Keratinocyte (primary cell): ENCODE results near the gene DCAF8L2. TPM values are rescaled to one million over a fixed set of nuclear protein-coding genes. Genes with fewer than 3 reads are reported as not detected.

Experiments used
- DNase-seq: peaks from one replicate; pipeline ENCODE4 v3.0.0-alpha.2; 2011; ENCODE audit warnings: low read depth, missing footprints, low spot score
- FAIRE-seq: peaks from 2 replicates; lab custom pipeline; 2011; peaks lifted over from hg19 to GRCh38; lab: Jason Lieb, UNC
- H2AFZ ChIP-seq: 2 replicates; pipeline ENCODE4 v1.6.0; 2012; ENCODE audit warnings: low read length, control low read depth, inconsistent platforms; ENCODE audit not compliant: control insufficient read depth
- H3K27ac ChIP-seq: 2 replicates; pipeline ENCODE4 v1.5.1; 2011; ENCODE audit warnings: low read length; ENCODE audit not compliant: control insufficient read depth, insufficient read depth
- H3K27me3 ChIP-seq: 3 replicates; pipeline ENCODE4 v1.6.0; 2011; ENCODE audit warnings: low read length; ENCODE audit not compliant: control insufficient read depth, insufficient read depth; ENCODE audit errors: extremely low read depth
- H3K36me3 ChIP-seq, 2 experiments: 2 replicates in 1 of 2; 3 replicates in 1 of 2; pipeline ENCODE4 v1.5.1; 2011; ENCODE audit warnings: low read length in 2 of 2, mild to moderate bottlenecking in 1 of 2; ENCODE audit not compliant: control insufficient read depth in 2 of 2, insufficient read depth in 2 of 2; ENCODE audit errors: extremely low read depth in 1 of 2
- H3K4me1 ChIP-seq: 3 replicates; pipeline ENCODE4 v1.5.1; 2011; ENCODE audit warnings: low read length; ENCODE audit not compliant: control insufficient read depth, insufficient read depth; ENCODE audit errors: extremely low read depth
- H3K4me2 ChIP-seq: 3 replicates; pipeline ENCODE4 v1.6.0; 2011; ENCODE audit warnings: low read depth, low read length; ENCODE audit not compliant: control insufficient read depth, insufficient read depth; ENCODE audit errors: extremely low read depth
- H3K4me3 ChIP-seq, 3 experiments: fragments of 200-600 bp in 1 of 3; sonication (generic) in 1 of 3; 2 replicates in 2 of 3; 3 replicates in 1 of 3; pipeline ENCODE4 v1.5.1; 2011 to 2016; ENCODE audit warnings: low read length in 3 of 3, mild to moderate bottlenecking in 3 of 3, control low read depth in 2 of 3, inconsistent platforms in 1 of 3, low read depth in 1 of 3, mixed read lengths in 1 of 3, mixed run types in 1 of 3, moderate library complexity in 1 of 3; ENCODE audit not compliant: control insufficient read depth in 2 of 3, insufficient read depth in 2 of 3; ENCODE audit errors: extremely low read depth in 1 of 3
- H3K79me2 ChIP-seq: 2 replicates; pipeline ENCODE4 v1.6.0; 2012; ENCODE audit warnings: low read length; ENCODE audit not compliant: control insufficient read depth, insufficient read depth
- H3K9ac ChIP-seq: 3 replicates; pipeline ENCODE4 v1.6.0; 2011; ENCODE audit warnings: low read length; ENCODE audit not compliant: control insufficient read depth, insufficient read depth; ENCODE audit errors: extremely low read depth
- H3K9me1 ChIP-seq: 3 replicates; pipeline ENCODE4 v1.6.0; 2011; ENCODE audit warnings: low read length; ENCODE audit not compliant: control insufficient read depth, insufficient read depth; ENCODE audit errors: extremely low read depth
- H3K9me3 ChIP-seq: 2 replicates; pipeline ENCODE4 v1.5.1; 2012; ENCODE audit warnings: low read depth, low read length; ENCODE audit not compliant: control insufficient read depth
- H4K20me1 ChIP-seq: 3 replicates; pipeline ENCODE4 v1.6.0; 2011; ENCODE audit warnings: low read length; ENCODE audit not compliant: control insufficient read depth, insufficient read depth; ENCODE audit errors: extremely low read depth
- CTCF ChIP-seq, 3 experiments: IDR thresholded peaks in 1 of 3; conservative IDR thresholded peaks in 1 of 3; optimal IDR thresholded peaks in 1 of 3; 2 replicates in 2 of 3; 3 replicates in 1 of 3; pipeline versions ENCODE3 to v1.5.1; 2011; ENCODE audit warnings: low read length in 3 of 3, mild to moderate bottlenecking in 3 of 3, moderate library complexity in 2 of 3, control low read depth in 1 of 3, inconsistent platforms in 1 of 3; ENCODE audit not compliant: insufficient read depth in 2 of 3; ENCODE audit errors: extremely low read depth in 1 of 3
- EZH2 ChIP-seq: IDR thresholded peaks from one replicate; pipeline ENCODE4 v1.6.1; 2012; ENCODE audit warnings: inconsistent platforms, mild to moderate bottlenecking, low read length, moderate library complexity
- dilution Hi-C: fragments of 300-500 bp; cut with MboI; formaldehyde crosslinking; loops from one replicate; pipeline ENCODE4 v1.7.0; 2020; ENCODE audit warnings: low sequenced_read_pairs; ENCODE audit not compliant: extremely low pct_ligation_motif_present
- polyA plus RNA-seq, 5 experiments: library from polyadenylated mRNA; depleted of rRNA in 3 of 5; stranded (reverse) in 3 of 5; stranded (forward) in 1 of 5; unstranded in 1 of 5; fragments of >200 nt; gene quantifications; 1 replicate in 1 of 5; 2 replicates in 3 of 5; 3 replicates in 1 of 5; pipeline versions ENCODE4 v1.2.1 to v1.2.3, GENCODE V29; 2011 to 2012; ENCODE audit warnings: missing spikeins in 2 of 5, low read depth in 1 of 5, low replicate concordance in 1 of 5

Gene DCAF8L2
- polyA plus RNA-seq, 1 donor (not counting 4 experiments of a cell fraction or from before 2014, with no cell fraction given), result not detected

GRCh38 chrX:27600686-27601085, 10.5 kb downstream of the DCAF8L2 start:
- Histone ChIP-seq H3K79me2 (no peaks in the 10 kb centered on the region), H3K4me2 (no peak overlapping the region)
- no peak for DNase-seq

GRCh38 chrX:27608671-27609070, 18.5 kb downstream of the DCAF8L2 start:
- H3K79me2 ChIP-seq, result no peaks in the 10 kb centered on the region
- H3K4me3 ChIP-seq, result no peak overlapping the region
- H3K4me1 ChIP-seq, result no peaks in the 10 kb centered on the region
- no peak overlapping the region for H3K27ac ChIP-seq
- DNase-seq (no peak), FAIRE-seq (no peak)
- no peaks in the 10 kb centered on the region for H3K9me3 ChIP-seq
- no peak for TF ChIP-seq CTCF (optimal IDR thresholded peaks at IDR 0.05 in 1 of 3, IDR thresholded peaks at IDR 0.05 in 1 of 3, conservative IDR thresholded peaks at IDR 0.05 in 1 of 3; ENCODE audit: extremely low read depth in 1 of 3, insufficient read depth in 2 of 3, low read length in 3 of 3)
- TF ChIP-seq EZH2, result no peak
- no peaks in the 10 kb centered on the region for H3K27me3 ChIP-seq
- no peak overlapping the region for H2AFZ ChIP-seq
- H4K20me1 ChIP-seq, result no peaks in the 10 kb centered on the region
- H3K36me3 ChIP-seq, result no peaks in the 10 kb centered on the region
- dilution Hi-C loops, result no loop called here
- no peak overlapping the region for H3K9ac ChIP-seq
- H3K4me2 ChIP-seq, result no peak overlapping the region
- no peaks in the 10 kb centered on the region for H3K9me1 ChIP-seq

More at GRCh38 chrX:27600686-27601085, 10.5 kb downstream of the DCAF8L2 start:
- no peaks in the 10 kb centered on the region for H3K36me3 ChIP-seq
- H3K9me1 ChIP-seq, result no peaks in the 10 kb centered on the region
- no peaks in the 10 kb centered on the region for H3K9me3 ChIP-seq
- no peaks in the 10 kb centered on the region for H3K4me1 ChIP-seq
- no peak overlapping the region for H3K27ac ChIP-seq
- no peaks in the 10 kb centered on the region for H4K20me1 ChIP-seq
- H2AFZ ChIP-seq, result no peak overlapping the region
- H3K9ac ChIP-seq, result no peak overlapping the region
- FAIRE-seq, result no peak
- H3K27me3 ChIP-seq, result no peaks in the 10 kb centered on the region
- dilution Hi-C loops, result no loop called here
- H3K4me3 ChIP-seq, result no peak overlapping the region
- TF ChIP-seq EZH2 (no peak), CTCF (optimal IDR thresholded peaks at IDR 0.05 in 1 of 3, IDR thresholded peaks at IDR 0.05 in 1 of 3, conservative IDR thresholded peaks at IDR 0.05 in 1 of 3; ENCODE audit: extremely low read depth in 1 of 3, insufficient read depth in 2 of 3, low read length in 3 of 3) (no peak)
